ENCODE results near the gene HSPB7.

Gene HSPB7

GRCh38 chr1:16017461-16018303 lies at the start of gene HSPB7:
Gene HSPB7 (minus strand): TSS chr1:16018043. CDS start chr1:16017963, 80 bp downstream.
- H3K27ac ChIP-seq, result no peak within 1 kb of the TSS
- no peak for TF ChIP-seq CTCF (conservative IDR thresholded peaks at IDR 0.05)
- no peak for TF ChIP-seq ZFX (IDR thresholded peaks at IDR 0.05)

GRCh38 chr1:16067127-16067768 lies 49.4 kb upstream of the HSPB7 start:
- no peak for TF ChIP-seq CTCF (conservative IDR thresholded peaks at IDR 0.05)
- TF ChIP-seq ZFX (IDR thresholded peaks at IDR 0.05), result no peak
- no peak overlapping the region for H3K27ac ChIP-seq

- no peak for TF ChIP-seq ZFX (IDR thresholded peaks at IDR 0.05)
- TF ChIP-seq CTCF (conservative IDR thresholded peaks at IDR 0.05), result no peak
- H3K27ac ChIP-seq, result no peak overlapping the region
Observed at GRCh38 chr1:16066245-16066644, 48.4 kb upstream of the HSPB7 start.

GRCh38 chr1:16065269-16065576 lies 47.4 kb upstream of the HSPB7 start:
- peak overlapping the region; percentile 40 for H3K27ac ChIP-seq
- TF ChIP-seq ZFX (IDR thresholded peaks at IDR 0.05), result no peak
- no peak for TF ChIP-seq CTCF (conservative IDR thresholded peaks at IDR 0.05)

GRCh38 chr1:16064536-16065268 lies 46.9 kb upstream of the HSPB7 start:
- peak overlapping the region; percentile 40 for H3K27ac ChIP-seq
- TF ChIP-seq CTCF (conservative IDR thresholded peaks at IDR 0.05), result no peak
- TF ChIP-seq ZFX (IDR thresholded peaks at IDR 0.05), result no peak

GRCh38 chr1:16063921-16064320 lies 46.1 kb upstream of the HSPB7 start:
- peak overlapping the region; percentile 40; the same call in 1 of the 2 replicates for H3K27ac ChIP-seq
- TF ChIP-seq ZFX (IDR thresholded peaks at IDR 0.05) (no peak), CTCF (conservative IDR thresholded peaks at IDR 0.05) (no peak)

Measured in C4-2B (cell line).